Caco-2 (cell line): ENCODE results near the gene CCNG1. TPM values are rescaled to one million over a fixed set of nuclear protein-coding genes. Genes with fewer than 3 reads are reported as not detected.
A peak's percentile ranks its signal among the peaks of the same experiment; 100 is the strongest.
"Not testable (repeated sequence)": the region's sequence is repeated elsewhere in the genome, so short reads cannot be mapped to it uniquely, and the experiment has no call there.

Experiments
- Bru-seq: library from RNA; stranded (reverse); fragments of 400-500 nt; gene quantifications from one replicate; lab custom pipeline; 2021; lab: Mats Ljungman, UMichigan
- BruChase-seq, 2 experiments: library from RNA; stranded (reverse); fragments of 400-500 nt; gene quantifications; one replicate each; lab custom pipeline; 2021; lab: Mats Ljungman, UMichigan
- BruUV-seq: library from RNA; stranded (reverse); fragments of 400-500 nt; replicated peaks from 2 replicates; lab custom pipeline; 2021; lab: Mats Ljungman, UMichigan
- CTCF ChIA-PET: fragments of 300-600 bp; sonication (Branson Sonifier 250); formaldehyde crosslinking; loops from one replicate; lab custom pipeline; 2022; ENCODE audit warnings: antibody characterized with exemption; lab: Charles Lee
- POLR2A ChIA-PET: fragments of 300-600 bp; sonication (Branson Sonifier 250); formaldehyde crosslinking; loops from one replicate; lab custom pipeline; 2022; ENCODE audit warnings: antibody characterized with exemption; lab: Charles Lee
- DNase-seq, 2 experiments: peaks; one replicate each; pipeline versions ENCODE4 v3.0.0 to v3.0.0-alpha.2; 2020 to 2022
- H3K27me3 ChIP-seq: replicated peaks from 2 replicates; pipeline ENCODE4 v1.6.0; 2011; ENCODE audit warnings: low read length; ENCODE audit not compliant: control insufficient read depth, insufficient read depth
- H3K36me3 ChIP-seq: 2 replicates; pipeline ENCODE4 v1.5.1; 2011; ENCODE audit warnings: low read length; ENCODE audit not compliant: control insufficient read depth, insufficient read depth
- H3K4me1 ChIP-seq: fragments of 250-450 bp; sonication (Bioruptor Pico); 2 replicates; pipeline ENCODE4 v1.5.1; 2020; ENCODE audit warnings: mild to moderate bottlenecking
- H3K4me3 ChIP-seq: 2 replicates; pipeline ENCODE4 v1.5.1; 2011; ENCODE audit warnings: low read depth, mild to moderate bottlenecking, control low read depth, low read length
- H3K9me3 ChIP-seq: fragments of 250-450 bp; sonication (Bioruptor Pico); 2 replicates; pipeline ENCODE4 v1.5.1; 2020; ENCODE audit warnings: mild to moderate bottlenecking, moderate library complexity
- H3K27ac Mint-ChIP-seq: one replicate; pipeline ENCODE4 v1.8.0; 2022; ENCODE audit warnings: mixed read lengths; ENCODE audit not compliant: unreplicated experiment
- H3K27me3 Mint-ChIP-seq: one replicate; pipeline ENCODE4 v1.8.0; 2022; ENCODE audit warnings: mixed read lengths; ENCODE audit not compliant: insufficient read depth, unreplicated experiment
- H3K36me3 Mint-ChIP-seq: one replicate; pipeline ENCODE4 v1.8.0; 2022; ENCODE audit warnings: mild to moderate bottlenecking, mixed read lengths; ENCODE audit not compliant: insufficient read depth, unreplicated experiment
- H3K4me1 Mint-ChIP-seq: one replicate; pipeline ENCODE4 v1.8.0; 2022; ENCODE audit warnings: low read depth, mixed read lengths; ENCODE audit not compliant: unreplicated experiment
- H3K4me3 Mint-ChIP-seq: one replicate; pipeline ENCODE4 v1.8.0; 2022; ENCODE audit warnings: mild to moderate bottlenecking, moderate library complexity, mixed read lengths; ENCODE audit not compliant: unreplicated experiment
- H3K9me3 Mint-ChIP-seq: one replicate; pipeline ENCODE4 v1.8.0; 2022; ENCODE audit warnings: mixed read lengths; ENCODE audit not compliant: unreplicated experiment
- intact Hi-C: fragments of 100-400 bp; cut with micrococcal nuclease; formaldehyde crosslinking; loops from one replicate; pipeline ENCODE4 v1.10.0; 2022; ENCODE audit not compliant: unreplicated experiment
- long read RNA-seq: library from polyadenylated mRNA; stranded (forward); transcript quantifications from one replicate; pipeline ENCODE4 v2.0.0, GENCODE V29; 2022
- total RNA-seq: library from RNA; stranded (reverse); gene quantifications from 2 replicates; pipeline ENCODE4 v1.2.3, GENCODE V29; 2022
- TF ChIP-seq, protein P1 (sequence below), 2 experiments: fragments of 200-600 bp in 1 of 2; IDR thresholded peaks; 1 replicate in 1 of 2; 2 replicates in 1 of 2; pipeline versions ENCODE4 v1.5.1 to v1.8.0; 2011 to 2022; ENCODE audit warnings: antibody characterized with exemption in 1 of 2, control low read depth in 1 of 2, inconsistent platforms in 1 of 2, low read depth in 1 of 2, low read length in 1 of 2, mild to moderate bottlenecking in 1 of 2, moderate library complexity in 1 of 2; ENCODE audit not compliant: insufficient read depth in 1 of 2, severe bottlenecking in 1 of 2, unreplicated experiment in 1 of 2

CCNG1 gene
- total RNA-seq: 175 and 181 TPM in 2 replicates
- percentile 97 among the genes with signal in this experiment for Bru-seq, nascent RNA
- percentile 98 among the genes with signal in this experiment for BruChase-seq, experiment 1, labeled RNA remaining after a 2-hour chase
- BruChase-seq, experiment 2, labeled RNA remaining after a 6-hour chase: percentile 99 among the genes with signal in this experiment
- long read RNA-seq, transcript CCNG1-201 (7 exons, 2,458 nt): major isoform, 248 of 433 reads
- long read RNA-seq, transcript CCNG1-202 (8 exons, 2,366 nt): minor isoform, 142 of 433 reads
- long read RNA-seq, partial matches to known transcripts: 11 of 433 reads
- long read RNA-seq, other reads (novel, unspliced or antisense): 31 of 433 reads

GRCh38 chr5:163437309-163438182 lies at the start of gene CCNG1:
TSS of gene CCNG1 (plus strand) at chr5:163437595. CDS start at chr5:163439257, 1,662 bp downstream.
- Mint-ChIP-seq H3K27ac (peak within 1 kb of the TSS; percentile 89), H3K9me3 (no peaks in the 10 kb centered on the region), H3K36me3 (peaks cover 46% of the 10 kb centered on the region), H3K4me1 (peaks cover 8% of the 10 kb centered on the region), H3K27me3 (no peaks in the 10 kb centered on the region), H3K4me3 (peak within 1 kb of the TSS; percentile 90)
- TF ChIP-seq, protein P1, sequence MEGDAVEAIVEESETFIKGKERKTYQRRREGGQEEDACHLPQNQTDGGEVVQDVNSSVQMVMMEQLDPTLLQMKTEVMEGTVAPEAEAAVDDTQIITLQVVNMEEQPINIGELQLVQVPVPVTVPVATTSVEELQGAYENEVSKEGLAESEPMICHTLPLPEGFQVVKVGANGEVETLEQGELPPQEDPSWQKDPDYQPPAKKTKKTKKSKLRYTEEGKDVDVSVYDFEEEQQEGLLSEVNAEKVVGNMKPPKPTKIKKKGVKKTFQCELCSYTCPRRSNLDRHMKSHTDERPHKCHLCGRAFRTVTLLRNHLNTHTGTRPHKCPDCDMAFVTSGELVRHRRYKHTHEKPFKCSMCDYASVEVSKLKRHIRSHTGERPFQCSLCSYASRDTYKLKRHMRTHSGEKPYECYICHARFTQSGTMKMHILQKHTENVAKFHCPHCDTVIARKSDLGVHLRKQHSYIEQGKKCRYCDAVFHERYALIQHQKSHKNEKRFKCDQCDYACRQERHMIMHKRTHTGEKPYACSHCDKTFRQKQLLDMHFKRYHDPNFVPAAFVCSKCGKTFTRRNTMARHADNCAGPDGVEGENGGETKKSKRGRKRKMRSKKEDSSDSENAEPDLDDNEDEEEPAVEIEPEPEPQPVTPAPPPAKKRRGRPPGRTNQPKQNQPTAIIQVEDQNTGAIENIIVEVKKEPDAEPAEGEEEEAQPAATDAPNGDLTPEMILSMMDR (IDR thresholded peaks at IDR 0.05; ENCODE audit: insufficient read depth in 1 of 2, low read depth in 1 of 2, low read length in 1 of 2, severe bottlenecking in 1 of 2, unreplicated experiment in 1 of 2): peak in 1 of 2 experiments; percentile 1
- Histone ChIP-seq H3K9me3 (no peaks in the 10 kb centered on the region), H3K4me3 (peak within 1 kb of the TSS; percentile 74), H3K27me3 (no peaks in the 10 kb centered on the region), H3K4me1 (peaks cover 7% of the 10 kb centered on the region; the same call in 1 of the 2 replicates), H3K36me3 (peaks cover 2% of the 10 kb centered on the region; the same call in 1 of the 2 replicates)
- POLR2A ChIA-PET: interaction anchor here (1.0 to 3.4 kb wide), 2 partner anchors 22 to 68 kb away, joined by 3 to 120 read pairs; partner anchors contain the start of genes HMMR, MAT2B and NUDCD2
- no TSS peak for BruUV-seq
- DNase-seq: peak; percentile 97 to 98
- CTCF ChIA-PET: interaction anchor here (1.2 to 1.6 kb wide), 2 partner anchors 22 to 29 kb away, joined by 4 to 9 read pairs; partner anchors contain the start of genes HMMR and NUDCD2
- intact Hi-C loops: loop anchor here (1.0 to 2.0 kb wide), 3 partner anchors 23 to 66 kb away; partner anchors contain the start of genes HMMR and NUDCD2

DNA sequence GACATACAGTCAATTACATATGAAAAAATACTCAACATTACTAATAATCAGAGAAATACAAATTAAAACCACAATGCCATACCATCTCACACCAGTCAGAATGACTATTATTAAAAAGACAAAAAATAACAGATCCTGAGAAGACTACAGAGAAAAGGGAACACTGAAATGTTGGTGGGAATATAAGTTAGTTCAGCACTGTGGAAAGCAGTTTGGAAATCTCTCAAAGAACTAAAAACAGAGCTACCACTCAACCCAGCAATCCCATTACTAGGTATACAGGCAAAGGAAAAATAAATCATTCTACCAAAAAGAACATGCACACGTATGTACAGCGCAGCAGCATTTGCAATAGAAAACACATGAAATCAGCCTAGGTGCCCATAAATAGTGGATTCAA lies 41.6 kb upstream of the CCNG1 start:
- no TSS peak for BruUV-seq
- Mint-ChIP-seq H3K4me3 (no peak overlapping the region), H3K27ac (no peak overlapping the region), H3K27me3 (no peaks in the 10 kb centered on the region), H3K9me3 (no peaks in the 10 kb centered on the region), H3K36me3 (no peaks in the 10 kb centered on the region), H3K4me1 (no peaks in the 10 kb centered on the region)
- TF ChIP-seq, protein P1 (IDR thresholded peaks at IDR 0.05; ENCODE audit: insufficient read depth in 1 of 2, low read depth in 1 of 2, low read length in 1 of 2, severe bottlenecking in 1 of 2, unreplicated experiment in 1 of 2): no peak
- Histone ChIP-seq H3K27me3 (no peaks in the 10 kb centered on the region), H3K36me3 (no peaks in the 10 kb centered on the region), H3K4me3 (no peak overlapping the region), H3K9me3 (no peaks in the 10 kb centered on the region), H3K4me1 (no peaks in the 10 kb centered on the region)
- POLR2A ChIA-PET: no interaction called here
- intact Hi-C loops: no loop called here
- DNase-seq: no peak
- CTCF ChIA-PET: no interaction called here

GRCh38 chr5:163396818-163397340 lies 40.5 kb upstream of the CCNG1 start:
- H3K4me1 Mint-ChIP-seq, H3K36me3 ChIP-seq, intact Hi-C loops, H3K9me3 Mint-ChIP-seq, H3K27ac Mint-ChIP-seq, BruUV-seq, H3K27me3 ChIP-seq, H3K4me3 ChIP-seq, H3K36me3 Mint-ChIP-seq, DNase-seq, H3K4me1 ChIP-seq, H3K9me3 ChIP-seq, H3K4me3 Mint-ChIP-seq, POLR2A ChIA-PET, H3K27me3 Mint-ChIP-seq, CTCF ChIA-PET: not testable (repeated sequence)
